Right ventricle myocardium superior (tissue), 1 donor: Measurements from ENCODE around the gene PIP5K1C. TPM values are rescaled to one million over a fixed set of nuclear protein-coding genes. Genes with fewer than 3 reads are reported as not detected.
"Not testable (repeated sequence)": the region's sequence is repeated elsewhere in the genome, so short reads cannot be mapped to it uniquely, and the experiment has no call there.

Source experiments
- ATAC-seq: fragments of 200-7000 bp; cut with Tn5 transposase; one replicate; pipeline ENCODE4 v1.9.1; 2020; ENCODE audit warnings: mild to moderate bottlenecking; ENCODE audit not compliant: poor library complexity
- DNase-seq: peaks from one replicate; pipeline ENCODE4 v3.0.0-alpha.2; 2020
- intact Hi-C: fragments of 100-400 bp; cut with DNase I; formaldehyde crosslinking; loops from one replicate; pipeline ENCODE4 v1.11.2; 2022
- total RNA-seq: library from RNA; stranded (reverse); fragmentation: NEBNext Ultra II Directional; extraction: Animal tissue kit (Norgen Biotek cat#: 25700); gene quantifications from one replicate; pipeline ENCODE4 v1.2.1, GENCODE V29; 2021
- donor health status: DM: no; HTN: yes; CAD: no; lungs with severe emphysema.

Gene PIP5K1C
- total RNA-seq, 1 donor from 2014 or later, result 31.6 TPM

DNA sequence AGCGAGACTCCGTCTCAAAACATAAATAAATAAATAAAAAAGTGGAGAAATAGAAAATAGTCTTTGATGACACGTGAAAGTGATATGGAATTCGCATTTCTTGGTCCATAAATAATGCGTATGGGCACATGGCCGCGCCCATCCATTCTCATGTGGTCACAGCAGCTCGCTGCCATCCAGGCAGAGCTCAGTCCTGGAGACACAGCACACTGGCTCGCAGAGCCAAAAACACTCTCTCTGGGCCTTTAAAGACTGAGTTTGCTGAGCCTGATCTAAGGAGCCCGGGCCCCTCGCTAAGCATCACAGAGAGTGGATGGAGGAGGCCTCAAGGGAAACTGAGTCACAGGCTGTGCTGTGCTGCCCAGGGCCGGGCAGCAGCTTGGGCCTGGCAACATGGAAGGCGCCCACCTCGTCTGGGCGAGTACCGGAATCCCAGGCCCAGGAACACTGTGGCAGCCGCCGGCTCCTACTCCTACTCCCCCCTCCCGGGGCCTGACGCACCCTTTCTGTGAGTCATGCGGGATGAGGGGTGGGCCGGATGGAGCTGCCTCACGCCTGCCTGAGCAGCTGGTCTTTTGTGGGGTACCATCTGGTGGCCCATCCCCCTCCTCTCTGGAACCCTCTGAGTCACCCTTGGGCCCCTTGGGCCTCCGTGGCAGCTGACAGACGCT lies 44.7 kb downstream of the PIP5K1C start:
- ATAC-seq (no peak), DNase-seq (no peak)
- intact Hi-C loops, result no loop called here

DNA sequence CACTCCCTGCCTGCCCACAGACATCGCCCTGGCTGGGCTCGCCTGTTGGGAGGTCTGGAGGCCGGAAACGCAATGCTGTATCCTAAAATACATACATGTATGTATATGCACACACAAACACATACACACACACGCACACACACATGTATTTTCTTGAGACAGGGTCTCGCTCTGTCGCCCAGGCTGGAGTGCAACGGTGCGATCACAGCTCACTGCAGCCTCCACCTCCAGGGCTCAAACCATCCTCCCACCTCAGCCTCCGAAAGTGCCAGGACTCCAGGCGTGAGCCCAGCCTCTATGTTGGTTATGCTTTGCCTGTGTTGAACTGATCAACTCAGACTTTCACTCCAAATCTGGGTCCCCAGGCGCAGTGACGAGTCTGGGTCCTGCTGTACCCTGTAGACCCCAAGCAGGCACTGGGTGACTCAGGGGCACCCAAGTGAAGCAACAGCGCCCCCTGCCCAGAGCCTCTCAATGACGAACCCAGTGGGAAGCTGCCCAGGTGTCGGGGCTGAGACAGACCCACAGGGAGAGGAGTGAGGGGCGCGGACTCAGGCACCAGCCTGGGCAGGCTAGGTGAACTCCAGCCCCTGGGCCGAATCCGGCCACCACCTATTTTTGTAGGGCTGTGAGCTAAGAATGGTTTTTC lies 46.3 kb downstream of the PIP5K1C start:
- intact Hi-C loops, result no loop called here
- DNase-seq, result no peak
- ATAC-seq, result no peak

- no peak for DNase-seq
Observed at GRCh38 chr19:3653081-3653795, 47.0 kb downstream of the PIP5K1C start.

GRCh38 chr19:3652422-3652821 lies 47.8 kb downstream of the PIP5K1C start:
- intact Hi-C loops, result no loop called here
- ATAC-seq, result no peak

More at GRCh38 chr19:3653081-3653795, 47.0 kb downstream of the PIP5K1C start:
- intact Hi-C loops, result no loop called here
- ATAC-seq, result no peak

GRCh38 chr19:3651684-3652083 lies 48.6 kb downstream of the PIP5K1C start:
- ATAC-seq, result no peak
- DNase-seq, result no peak
- intact Hi-C loops, result no loop called here

More at GRCh38 chr19:3652422-3652821, 47.8 kb downstream of the PIP5K1C start:
- no peak for DNase-seq

DNA sequence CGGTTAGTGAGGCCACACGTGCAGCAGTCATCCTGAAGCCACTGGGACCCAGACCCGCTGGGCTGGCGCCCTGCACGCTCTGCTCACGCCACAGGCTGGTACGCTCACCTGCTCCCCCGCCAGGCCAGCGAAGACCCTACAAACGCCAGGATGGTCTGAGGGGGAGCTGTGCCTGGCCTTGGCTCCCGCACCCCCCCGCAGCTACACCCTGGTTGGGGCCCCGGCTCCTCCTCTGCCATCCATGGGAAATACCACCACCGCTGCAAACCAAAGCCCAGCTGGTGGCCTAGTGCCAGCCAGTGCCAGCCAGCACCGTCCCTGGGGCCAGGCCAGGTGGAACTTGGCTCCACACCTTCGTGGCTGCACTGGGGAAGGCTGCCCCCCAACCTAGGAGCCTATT lies 50.4 kb downstream of the PIP5K1C start:
- DNase-seq (no peak), ATAC-seq (no peak)
- intact Hi-C loops, result no loop called here

DNA sequence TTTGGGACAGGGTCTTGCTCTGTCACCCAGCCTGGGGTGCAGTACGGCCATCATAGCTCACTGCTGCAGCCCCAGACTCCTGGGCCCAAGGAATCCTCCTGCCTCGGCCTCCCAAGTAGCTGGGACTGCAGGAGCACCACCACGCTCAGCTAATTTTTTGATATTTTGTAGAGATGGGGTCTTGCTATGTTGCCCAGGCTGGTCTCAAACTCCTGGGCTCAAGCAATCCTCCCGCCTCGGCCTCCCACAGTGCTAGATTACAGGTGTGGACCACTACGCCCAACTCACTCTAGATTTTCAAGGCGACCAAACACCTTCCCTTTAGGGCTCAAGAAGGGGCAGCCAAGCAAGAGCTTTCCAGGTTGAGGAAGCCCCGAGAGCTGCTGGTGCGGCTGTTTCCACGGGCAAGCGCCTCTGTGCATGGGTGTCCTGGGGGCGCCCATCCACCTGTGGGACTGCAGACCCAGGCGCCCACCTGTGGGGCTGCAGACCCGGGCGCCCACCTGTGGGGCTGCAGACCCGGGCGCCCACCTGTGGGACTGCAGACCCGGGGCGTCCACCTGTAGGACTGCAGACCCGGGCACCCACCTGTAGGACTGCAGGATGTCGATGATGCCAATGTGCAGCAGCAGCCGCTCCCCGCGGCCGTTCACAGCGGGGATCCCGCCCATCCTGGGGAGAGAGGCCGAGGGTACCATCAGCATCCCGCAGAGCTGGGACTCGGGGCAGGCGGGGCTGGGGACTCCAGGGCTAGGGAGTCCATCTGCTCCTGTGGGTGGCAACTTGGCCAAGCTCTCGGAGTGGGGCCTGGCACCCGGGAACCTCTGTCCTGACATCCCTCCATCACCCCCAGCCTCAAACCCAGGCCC lies 52.0 kb downstream of the PIP5K1C start:
- no peak for DNase-seq
- ATAC-seq, result no peak
- intact Hi-C loops, result no loop called here

- DNase-seq, ATAC-seq, intact Hi-C loops: not testable (repeated sequence)
Observed at GRCh38 chr19:3647102-3647501, 53.2 kb downstream of the PIP5K1C start.

- intact Hi-C loops, result no loop called here
Observed at GRCh38 chr19:3646336-3647092, 53.8 kb downstream of the PIP5K1C start.

DNA sequence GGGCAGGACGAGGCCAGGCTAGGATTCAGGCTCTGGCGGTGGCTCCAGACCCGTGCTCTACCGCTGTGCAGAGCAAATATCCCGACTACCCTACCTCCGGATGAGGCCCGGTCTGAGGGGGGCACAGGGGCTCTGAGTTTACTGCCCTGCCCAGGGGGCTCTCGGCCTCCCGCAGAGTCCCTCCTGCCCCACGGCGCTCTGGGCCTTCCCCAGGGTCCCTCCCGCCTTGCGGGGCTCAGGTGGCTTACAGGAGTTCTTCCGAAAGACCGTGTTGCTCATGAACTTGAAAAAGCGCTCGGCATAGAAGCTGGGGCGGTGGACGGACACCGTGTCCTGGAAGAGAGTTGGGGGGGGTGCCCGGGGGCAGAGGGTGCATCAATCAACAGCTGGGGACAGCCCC lies 54.5 kb downstream of the PIP5K1C start:
- DNase-seq (no peak), ATAC-seq (no peak)
- intact Hi-C loops, result no loop called here

More at GRCh38 chr19:3646336-3647092, 53.8 kb downstream of the PIP5K1C start:
- ATAC-seq, result no peak
- DNase-seq, result no peak

GRCh38 chr19:3645067-3645396 lies 55.2 kb downstream of the PIP5K1C start:
- DNase-seq, result no peak
- ATAC-seq, result no peak
- intact Hi-C loops, result no loop called here

DNA sequence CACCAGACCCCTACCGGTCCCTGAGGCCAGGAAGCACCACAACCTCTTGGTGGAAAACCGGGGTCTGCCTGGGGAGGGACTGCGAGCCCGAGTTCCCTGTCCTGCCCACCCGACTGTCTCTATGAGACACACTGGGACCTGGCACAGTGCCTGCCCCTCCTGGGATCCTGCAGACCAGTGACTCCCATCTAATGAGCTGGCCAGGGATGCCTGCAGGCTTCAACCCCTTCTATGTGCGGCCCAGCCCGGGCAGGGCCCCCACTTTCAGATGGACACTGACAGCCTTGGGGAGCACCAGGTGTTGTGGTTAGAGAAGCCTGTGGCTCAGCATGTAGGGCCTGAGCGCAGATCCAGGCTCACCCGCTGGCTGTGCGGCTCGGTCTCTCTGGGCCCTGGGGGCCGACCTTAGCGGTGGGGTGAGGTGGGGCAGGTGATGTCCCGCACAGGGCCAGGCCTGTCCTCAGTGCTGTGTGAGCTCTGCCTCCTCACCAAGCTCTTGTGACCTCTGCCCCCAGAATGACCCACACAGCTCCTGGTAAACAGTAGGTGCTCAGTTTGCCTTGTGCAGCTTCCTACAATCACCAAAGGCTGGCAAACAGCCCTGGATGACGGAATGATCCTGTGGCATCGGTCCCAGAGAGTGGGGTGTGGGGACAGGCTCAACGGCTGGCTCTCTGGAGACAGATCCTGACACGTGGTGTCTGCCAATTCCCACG lies 55.8 kb downstream of the PIP5K1C start:
- intact Hi-C loops, result no loop called here
- ATAC-seq (peak; percentile 27), DNase-seq (peak; percentile 63)

DNA sequence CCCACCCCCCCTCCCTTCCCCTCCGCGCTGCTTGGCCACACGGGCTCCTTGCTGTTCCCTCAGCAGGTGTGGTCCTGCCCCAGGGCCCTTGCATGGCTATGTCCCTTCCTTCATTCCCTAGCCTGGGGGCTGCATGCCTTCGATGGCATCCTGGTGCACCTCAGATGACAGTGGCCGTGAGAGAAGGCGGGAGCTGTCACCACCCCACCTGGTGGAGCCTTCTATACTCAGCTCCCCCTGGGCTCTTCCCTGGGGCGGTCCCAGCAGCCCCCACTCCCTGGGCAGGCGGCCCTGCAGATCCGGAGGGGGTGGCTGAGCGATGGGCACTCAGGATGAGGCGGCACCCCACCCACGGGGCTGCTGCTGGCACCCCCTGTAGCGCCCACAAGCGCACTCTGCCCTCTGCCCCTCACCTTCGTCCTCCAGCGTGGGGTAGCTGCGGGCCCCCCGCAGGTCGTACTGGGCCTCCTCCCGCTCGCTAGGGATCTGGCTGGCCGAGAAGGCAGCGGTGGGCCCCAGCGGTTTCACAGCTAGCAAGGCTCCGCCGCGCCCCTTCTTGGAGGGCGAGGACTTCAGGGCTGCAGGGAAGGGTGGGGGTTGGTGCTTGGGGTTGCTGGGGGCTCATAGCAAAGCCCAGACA lies 56.5 kb downstream of the PIP5K1C start:
- intact Hi-C loops, result no loop called here
- ATAC-seq, result no peak
- no peak for DNase-seq

DNA sequence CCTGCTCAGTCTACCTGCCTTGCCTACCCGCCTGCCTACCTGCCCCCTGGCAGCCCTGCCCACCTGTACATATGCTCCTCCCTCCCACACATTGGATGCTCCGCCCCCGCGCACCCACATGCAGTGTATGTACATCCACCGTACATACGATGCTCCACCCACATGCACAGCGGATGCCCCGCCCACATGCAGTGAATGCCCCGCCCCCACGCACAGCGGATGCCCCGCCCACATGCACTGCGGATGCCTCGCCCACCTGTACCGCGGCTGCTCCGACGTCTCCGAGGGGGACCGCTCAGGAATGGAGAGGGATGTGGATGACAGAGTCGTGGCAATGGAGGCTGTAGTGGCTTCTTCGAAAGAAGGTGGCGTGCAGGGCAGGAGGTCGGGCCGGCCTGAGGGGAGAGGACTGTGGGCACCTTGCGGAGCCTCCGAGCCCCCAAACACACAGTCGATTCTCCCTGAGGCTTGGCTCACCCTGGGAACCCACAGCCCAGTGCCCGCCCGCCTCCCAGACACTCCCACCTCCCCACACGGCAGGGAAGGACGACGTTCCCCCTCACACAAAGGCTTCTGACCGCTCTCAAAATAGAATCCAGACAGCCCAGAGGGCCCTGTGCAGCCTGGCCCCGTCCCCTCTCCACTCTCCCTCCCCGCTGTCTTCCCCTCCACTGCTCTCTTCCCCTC lies 57.1 kb downstream of the PIP5K1C start:
- ATAC-seq (no peak), DNase-seq (no peak)
- intact Hi-C loops, result no loop called here

- no peak for DNase-seq
- no peak for ATAC-seq
- intact Hi-C loops, result no loop called here
Observed at GRCh38 chr19:3642296-3642695, 58.0 kb downstream of the PIP5K1C start.

- DNase-seq, result no peak
- intact Hi-C loops, result no loop called here
- ATAC-seq, result no peak
Observed at GRCh38 chr19:3641515-3642269, 58.6 kb downstream of the PIP5K1C start.
